HG02981 (cell line): ENCODE data around the gene MALAT1.

Experiments
- ATAC-seq: cut with Tn5 transposase; IDR thresholded peaks from one replicate; pipeline ENCODE4 v1.9.1; 2021; ENCODE audit warnings: mild to moderate bottlenecking, moderate library complexity; ENCODE audit not compliant: unreplicated experiment

The MALAT1 gene

GRCh38 chr11:65554842-65555430 lies 56.1 kb downstream of the MALAT1 start:
- ATAC-seq = no peak

GRCh38 chr11:65555693-65556231 lies 56.9 kb downstream of the MALAT1 start:
- ATAC-seq = no peak
